ENCODE data around the gene TLDC2. TPM values are rescaled to one million over a fixed set of nuclear protein-coding genes. Genes with fewer than 3 reads are reported as not detected.
"Not testable (repeated sequence)": the region's sequence is repeated elsewhere in the genome, so short reads cannot be mapped to it uniquely, and the experiment has no call there.

TLDC2 gene
- polyA plus RNA-seq (2013, experiment 1 of 2; ENCODE audit: insufficient read length) = 0.32 TPM
- 0.63 TPM for polyA plus RNA-seq (2013, experiment 2 of 2; ENCODE audit: insufficient read length)

DNA sequence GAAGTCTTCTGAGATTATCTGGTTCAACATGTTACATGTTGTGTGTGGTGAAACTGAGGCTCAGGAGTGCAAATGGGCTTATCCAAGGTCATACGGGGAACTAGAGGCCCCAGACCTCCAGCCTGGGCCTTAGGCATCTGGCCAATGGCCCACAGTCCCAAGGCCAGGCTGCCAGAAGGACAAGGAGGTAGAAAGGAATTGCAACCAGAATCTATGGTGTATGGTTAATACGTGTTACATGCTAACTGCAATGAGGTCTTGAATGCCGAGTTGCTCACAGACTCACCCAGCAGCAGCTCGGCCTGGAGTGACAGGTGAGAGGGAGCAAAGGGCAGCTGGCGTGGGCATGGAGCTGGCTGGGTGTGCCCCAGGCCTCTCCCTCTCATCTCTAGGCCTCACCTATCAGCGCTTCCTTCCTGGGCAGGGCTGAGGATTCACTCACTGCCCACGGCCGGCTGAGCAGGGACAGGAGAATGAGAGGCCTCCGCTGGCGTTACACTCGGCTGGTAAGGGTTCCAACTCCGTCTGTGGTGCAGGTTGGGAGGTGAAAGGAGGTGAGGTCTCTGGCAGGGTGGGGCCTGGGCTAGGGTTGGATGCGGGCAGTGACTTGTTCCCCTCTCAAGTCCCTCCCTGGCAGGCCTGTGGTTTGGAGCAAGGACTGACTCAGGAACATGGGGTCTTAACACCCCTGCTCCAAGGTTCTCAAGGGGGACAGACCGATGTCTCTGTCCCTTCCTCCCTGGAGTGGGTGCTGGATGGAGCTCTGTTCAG, at the start of gene TLDC2:
Gene TLDC2 (plus strand): TSS at position 437 of the 771 bp plus-strand sequence. CDS start 37 bp downstream, at position 474.
- DNase-seq = no peak

DNA sequence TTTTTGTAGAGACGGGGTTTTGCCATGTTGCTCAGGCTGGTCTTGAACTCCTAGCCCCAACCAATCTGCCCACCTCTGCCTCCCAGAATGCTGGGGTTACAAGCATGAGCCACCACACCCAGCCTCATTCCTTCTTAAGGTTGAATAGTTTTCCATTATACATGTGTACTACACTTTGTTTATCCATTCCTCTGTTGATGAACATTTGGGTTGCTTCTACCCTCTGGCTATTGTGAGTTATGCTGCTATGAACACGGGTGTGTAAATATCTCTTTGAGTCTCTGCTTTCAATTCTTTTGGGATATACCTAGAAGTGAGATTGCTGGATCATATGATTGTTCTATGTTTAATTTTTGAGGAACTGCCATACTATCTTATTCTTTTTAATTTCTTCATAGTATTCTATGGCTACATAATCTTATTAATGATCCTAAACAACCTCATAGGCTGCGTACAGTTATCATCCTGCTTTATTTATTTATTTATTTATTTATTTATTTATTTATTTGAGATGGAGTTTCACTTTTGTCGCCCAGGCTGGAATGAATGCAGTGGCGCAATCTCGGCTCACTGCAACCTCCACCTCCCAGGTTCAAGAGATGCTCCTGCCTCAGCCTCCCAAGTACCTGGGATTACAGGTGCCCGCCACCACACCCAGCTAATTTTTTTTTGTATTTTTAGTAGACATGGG, 49.2 kb upstream of the TLDC2 start:
- no peak for DNase-seq

DNA sequence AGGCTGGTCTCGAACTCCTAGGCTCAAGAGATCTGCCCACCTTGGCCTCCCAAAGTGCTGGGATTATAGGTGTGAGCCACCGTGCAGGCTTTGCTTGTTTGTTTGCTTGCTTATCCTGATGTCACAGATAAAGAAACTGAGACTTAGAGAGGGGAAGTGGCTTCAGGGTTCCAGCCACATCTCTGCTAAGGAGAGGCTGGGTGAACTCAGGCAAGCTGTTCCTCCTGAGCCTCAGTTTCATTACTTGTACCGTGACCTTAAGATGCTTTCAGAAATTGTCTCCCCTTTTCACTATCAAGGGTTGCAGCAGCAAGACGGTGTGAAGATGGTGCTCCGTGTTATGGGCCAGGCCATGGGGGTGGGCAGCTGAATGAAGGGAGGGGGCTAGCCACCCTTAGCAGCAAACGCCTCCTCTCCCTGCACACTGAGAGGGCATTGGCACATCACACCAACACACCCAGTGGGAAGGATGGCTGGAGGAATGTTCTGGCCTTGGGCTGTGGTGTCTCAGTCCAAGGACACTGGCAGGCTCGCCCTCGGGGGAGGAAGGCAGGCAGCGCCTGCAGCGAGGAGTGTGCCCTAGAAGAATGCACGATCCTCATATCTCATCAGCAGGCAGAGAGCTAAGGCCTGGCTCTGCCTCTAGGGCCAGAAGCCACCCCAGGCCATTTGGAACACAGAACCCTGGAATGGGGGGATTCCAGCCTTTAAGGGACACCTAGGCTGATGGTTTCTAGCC, 48.2 kb upstream of the TLDC2 start:
- DNase-seq = no peak

DNA sequence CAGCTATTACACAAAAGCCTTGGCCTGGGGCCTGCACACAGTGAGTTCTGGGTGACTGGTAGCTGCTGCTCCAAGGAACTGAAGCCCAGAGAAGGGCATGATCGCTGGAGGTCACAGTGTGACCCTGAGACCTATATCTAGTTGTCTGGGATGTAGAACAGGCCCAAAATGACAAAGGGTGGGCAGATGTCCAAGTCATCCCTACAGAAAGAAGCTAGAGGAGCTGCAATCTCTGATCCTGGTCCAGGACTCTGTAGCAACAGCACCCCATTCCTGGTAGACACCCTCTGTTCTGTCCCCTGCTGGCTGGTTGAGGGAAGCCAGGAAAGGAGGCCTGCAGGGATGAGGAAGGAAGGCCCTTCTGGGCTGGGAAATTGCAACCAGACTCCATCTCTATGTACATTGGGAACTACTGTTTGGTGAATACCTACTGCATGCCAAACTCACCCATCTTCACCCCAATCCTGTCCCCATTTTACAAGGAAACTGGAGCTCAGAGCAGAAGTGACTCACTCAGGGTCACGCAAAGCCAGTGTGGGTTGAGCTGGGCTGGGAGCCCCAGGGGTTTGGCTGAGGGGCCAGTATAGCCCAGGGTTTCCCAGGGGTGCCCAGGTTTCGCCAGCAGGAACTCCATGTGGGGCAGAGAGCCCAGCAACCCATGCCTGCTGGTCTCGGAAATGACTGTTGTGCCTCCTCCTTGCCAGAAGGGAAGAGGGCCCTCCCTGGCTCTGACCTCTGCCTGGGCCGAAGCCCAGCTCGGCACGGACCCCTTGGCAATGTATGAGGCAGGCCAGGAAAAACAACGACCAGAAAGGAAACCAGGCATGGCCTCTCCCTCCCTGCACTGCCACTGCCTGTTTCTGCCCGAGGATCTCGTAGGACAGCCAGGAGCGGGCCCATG, 44.9 kb upstream of the TLDC2 start:
- no peak for DNase-seq

DNA sequence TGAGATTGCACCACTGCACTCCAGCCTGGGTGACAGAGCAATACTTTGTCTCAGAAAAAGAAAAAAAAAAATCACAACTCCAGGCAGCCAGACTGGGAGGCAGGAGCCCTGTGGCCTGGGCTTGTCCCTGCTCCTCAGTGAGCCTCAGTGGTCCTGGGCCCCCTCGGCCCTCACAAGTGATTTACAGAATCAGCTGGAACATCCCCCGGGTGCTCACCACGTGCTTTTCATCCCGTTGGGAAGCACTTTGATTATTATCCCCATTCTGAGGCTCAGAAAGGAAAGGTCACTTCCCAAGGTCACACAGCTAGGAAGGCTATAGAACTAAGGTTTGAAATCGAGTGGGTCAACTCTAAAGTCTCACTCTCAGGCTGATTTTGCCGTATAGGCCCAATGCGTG, 43.1 kb upstream of the TLDC2 start:
- no peak for DNase-seq

DNA sequence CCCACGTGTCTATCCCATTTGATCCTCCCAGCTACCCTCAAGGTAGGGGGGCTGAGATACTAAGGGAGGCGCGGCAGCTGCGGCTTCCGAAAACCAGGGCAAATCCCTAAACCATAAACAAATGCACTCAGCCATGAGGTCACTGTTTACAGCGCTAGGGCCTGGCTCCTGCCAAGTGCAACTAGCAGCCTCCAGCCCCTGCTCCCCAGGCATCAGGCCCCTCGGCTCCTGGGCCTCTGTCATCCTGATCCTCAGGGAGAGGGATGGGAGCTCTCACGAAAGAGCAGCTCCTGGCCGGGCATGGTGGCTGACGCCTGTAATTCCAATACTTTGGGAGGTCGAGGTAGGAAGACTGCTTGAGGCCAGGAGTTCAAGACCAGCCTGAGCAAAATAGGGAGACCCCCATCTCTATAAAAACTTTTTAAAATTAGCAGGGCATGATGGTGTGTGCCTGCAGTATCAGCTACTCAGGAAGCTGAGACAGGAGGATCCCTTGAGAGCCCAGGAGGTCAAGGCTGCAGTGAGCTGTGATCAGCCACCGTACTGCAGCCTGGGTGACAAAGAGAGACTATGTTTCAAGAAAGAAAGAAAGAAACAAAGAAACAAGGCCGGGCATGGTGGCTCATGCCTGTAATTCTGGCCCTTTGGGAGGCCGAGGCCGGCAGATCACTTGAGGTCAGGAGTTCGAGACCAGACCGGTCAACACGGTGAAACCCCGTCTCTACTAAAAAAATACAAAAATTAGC, 42.5 kb upstream of the TLDC2 start:
- no peak for DNase-seq

DNA sequence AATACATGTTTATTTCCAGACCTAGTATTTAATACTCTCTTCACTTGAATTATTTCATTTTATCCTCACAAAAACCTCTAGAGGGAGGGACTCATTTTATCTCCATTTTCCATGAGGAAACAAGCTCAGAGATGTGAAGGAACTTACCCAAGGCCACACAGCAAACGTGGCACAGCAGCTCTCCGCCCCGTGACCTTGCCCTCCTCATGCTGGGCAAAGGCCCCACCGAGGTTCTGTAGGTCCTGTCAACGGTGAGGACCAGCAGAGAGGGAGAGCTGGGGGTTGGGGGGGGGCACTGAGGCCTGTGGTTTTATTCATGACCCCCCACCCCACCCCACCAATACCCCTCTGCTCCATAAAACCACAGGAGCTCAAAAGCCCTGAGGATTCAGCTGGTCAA, 40.9 kb upstream of the TLDC2 start:
- DNase-seq = no peak

DNA sequence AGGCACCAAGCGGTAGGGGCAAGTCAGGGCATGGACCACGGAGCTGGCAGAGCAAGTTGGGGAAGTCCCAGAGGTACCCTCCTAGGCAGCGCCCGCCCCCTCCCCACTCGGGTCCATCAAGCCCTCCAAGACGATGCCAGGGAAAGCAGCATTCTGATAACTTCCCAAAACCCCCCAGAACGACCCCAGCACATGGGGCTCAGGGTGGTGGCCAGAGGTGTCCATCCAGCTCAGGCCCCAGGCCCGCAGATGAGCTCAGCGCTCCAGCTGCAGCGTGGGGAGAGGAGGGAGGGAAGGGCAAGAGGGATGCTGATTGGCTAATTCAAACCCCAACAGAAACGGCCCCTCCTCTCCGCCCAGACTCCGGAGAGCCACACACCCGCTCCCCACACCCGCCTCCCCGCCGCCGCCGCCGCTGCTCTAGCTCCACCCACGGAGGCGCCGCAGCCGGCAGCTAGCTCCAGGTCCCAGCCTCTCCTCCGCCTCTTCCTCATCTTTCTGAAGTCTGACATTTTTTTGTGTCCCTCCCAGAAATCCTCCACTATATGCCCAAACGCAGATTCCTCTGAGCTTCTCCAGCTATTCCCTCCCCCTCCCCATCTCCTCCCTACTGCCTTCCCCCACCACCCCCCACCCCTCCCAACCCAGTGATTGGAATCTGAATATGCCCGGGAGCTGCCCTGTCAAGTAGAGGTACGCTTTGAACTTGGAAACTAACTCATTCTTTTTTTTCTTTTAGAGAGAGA, 40.3 kb upstream of the TLDC2 start:
- peak; percentile 95 for DNase-seq

DNA sequence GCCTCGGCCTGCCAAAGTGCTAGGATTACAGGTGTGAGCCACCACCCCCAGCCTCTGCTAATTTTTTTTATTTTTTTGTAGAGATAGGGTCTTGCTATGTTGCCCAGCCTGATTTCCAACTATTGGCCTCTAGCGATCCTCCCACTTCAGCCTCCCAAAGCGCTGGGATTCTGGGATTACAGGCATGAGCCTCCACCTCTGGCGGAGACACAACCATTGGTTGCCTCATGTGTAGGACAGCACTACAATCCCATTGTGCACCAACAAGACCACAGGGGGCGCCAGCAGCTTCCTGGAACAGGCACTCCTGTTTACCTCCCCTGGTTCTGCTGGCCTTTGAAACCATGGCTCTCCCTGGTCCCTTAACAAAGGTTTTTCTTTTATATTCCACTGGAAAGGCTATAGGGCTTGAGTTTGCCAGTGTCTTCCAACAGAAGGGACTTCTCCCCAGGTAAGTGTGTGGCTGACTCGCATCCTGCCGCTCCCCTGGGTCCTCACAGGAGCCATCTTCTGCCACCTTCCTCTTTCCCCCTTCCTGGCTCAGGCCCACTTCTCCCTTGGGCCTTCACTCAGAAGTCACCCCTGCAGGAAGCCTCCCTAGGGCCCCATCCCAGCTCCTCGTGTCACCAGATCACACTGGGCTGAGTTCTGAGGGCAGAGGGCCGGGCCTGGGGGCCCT, 39.2 kb upstream of the TLDC2 start:
- DNase-seq = peak; percentile 49

DNA sequence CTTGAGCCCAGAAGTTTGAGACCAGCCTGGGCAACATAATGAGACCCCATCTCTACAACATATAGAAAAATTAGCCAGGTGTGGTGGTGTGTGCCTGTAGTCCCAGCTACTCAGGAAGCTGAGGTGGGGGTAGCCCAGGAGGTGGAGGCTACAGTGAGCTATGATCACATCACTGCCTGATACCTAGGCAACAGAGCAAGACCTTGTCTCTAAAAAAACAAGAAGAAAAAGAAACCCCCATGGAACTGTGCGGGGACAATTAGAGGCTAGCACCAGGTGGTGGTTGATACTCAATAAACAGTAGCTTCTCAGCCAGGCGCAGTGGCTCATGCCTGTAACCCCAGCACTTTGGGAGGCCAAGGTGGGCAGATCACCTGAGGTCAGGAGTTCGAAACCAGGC, 37.6 kb upstream of the TLDC2 start:
- not testable (repeated sequence) for DNase-seq

DNA sequence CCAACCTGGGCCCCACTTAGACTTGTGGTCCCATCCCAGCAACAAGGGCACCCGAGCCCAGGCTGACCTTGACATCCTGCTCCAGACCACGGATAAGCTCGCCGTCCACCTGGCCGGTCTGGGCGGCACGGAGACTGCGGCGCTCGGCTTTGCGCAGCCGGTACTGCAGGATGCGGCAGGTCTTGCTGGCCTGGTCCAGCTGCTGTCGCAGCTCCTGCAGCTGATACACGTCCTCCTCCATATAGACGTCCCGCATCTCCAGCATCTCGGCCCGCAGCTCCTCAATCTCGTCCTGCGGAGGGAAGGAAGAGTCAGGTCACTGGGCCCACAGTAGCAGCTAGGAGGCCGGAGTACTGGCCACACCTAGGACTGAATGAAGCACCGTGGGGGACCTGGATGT, 36.8 kb upstream of the TLDC2 start:
- no peak for DNase-seq

DNA sequence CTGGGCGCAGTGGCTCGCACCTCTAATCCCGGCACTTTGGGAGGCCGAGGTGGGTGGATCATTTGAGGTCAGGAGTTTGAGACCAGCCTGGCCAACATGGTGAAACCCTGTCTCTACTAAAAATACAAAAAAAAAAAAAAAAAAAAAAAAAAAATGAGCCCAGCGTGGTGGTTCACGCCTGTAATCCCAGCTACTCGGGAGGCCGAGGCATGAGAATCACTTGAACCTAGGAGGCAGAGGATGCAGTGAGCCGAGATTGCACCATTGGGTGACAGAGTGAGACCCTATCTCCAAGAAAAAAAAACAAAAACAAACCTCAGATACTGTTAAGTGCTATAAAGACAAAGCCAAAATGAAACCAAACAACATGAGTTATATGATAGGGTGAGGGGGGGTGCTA, 34.9 kb upstream of the TLDC2 start:
- DNase-seq = not testable (repeated sequence)

DNA sequence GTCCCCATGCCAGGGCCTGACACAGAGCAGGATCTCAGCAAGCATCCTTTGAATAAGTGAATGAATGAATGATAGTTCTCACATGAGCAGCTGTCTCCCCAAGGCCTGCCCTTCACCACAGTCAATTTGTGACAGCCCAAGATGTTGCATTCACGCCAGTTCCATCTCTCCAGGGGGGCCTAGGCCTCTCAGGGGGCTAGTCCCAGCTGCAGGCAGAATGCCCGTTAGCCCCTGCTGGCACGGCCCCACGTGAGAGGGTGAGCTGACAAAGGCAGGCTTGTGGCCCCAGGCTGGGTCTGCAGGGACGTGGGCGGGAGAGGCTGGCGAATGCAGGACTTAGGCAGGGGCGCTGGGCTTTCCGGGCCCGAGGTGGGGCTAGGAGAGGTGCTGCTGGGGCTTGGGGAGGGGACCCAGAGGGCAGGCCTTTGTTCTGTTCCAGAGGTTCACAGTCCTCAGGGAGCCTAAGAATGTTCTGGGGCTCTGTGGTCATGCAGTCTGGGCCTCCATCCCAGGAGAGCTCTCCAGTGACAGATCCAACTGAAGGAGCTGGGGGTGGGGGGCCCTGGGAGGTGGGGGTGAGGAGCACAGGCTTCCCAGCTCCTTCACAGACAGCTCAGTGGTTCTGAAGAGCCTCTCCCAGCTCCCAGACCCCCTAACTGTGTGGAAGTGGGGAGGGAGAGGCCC, 30.5 kb upstream of the TLDC2 start:
- DNase-seq = no peak

DNA sequence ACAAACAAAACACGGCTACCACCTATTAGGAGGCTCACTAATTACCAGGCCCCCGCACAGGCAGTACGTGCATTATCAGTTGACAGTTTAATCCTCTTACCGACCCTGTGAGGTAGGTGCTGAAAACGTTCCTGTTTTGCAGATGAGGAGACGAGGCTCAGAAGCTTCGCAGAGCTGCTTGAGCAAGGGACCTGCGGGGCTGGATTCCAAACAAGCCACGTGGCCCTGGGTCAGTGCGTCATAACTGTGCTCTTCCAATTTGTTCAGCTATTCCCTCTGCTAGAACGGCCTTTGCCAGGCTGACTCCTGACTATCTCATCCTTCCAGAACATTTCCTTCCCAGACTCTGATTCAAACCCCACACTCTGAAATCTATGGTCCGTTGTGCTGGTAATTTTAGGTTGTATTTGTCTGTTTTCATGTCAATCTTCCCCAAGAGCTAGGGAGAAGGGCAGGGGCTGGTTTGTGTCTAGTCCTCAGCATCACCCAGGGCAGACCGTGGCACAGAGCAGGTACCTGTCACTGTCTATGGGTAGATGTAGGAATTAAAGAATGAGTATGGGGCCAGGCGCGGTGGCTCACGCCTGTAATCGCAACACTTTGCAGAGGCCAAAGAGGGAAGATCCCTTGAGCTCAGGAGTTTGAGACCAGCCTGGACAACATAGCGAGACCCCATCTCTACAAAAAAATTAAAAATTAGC, 28.8 kb upstream of the TLDC2 start:
- peak; percentile 61 for DNase-seq

DNA sequence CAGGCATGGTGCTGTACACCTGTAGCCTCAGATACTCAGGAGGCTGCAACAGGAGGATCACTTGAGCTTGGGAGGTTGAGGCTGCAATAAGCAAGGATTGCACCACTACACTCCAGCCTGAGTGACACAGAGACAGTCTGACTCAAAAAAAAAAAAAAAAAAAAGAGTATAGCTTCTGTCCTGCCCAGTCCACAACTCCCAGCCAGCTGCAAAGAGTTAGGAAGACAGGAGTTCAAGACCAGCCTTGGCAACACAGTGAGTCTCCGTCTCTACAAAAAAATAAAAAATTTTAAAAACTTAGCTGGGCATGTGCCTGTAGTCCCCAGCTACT, 28.3 kb upstream of the TLDC2 start:
- DNase-seq = no peak

DNA sequence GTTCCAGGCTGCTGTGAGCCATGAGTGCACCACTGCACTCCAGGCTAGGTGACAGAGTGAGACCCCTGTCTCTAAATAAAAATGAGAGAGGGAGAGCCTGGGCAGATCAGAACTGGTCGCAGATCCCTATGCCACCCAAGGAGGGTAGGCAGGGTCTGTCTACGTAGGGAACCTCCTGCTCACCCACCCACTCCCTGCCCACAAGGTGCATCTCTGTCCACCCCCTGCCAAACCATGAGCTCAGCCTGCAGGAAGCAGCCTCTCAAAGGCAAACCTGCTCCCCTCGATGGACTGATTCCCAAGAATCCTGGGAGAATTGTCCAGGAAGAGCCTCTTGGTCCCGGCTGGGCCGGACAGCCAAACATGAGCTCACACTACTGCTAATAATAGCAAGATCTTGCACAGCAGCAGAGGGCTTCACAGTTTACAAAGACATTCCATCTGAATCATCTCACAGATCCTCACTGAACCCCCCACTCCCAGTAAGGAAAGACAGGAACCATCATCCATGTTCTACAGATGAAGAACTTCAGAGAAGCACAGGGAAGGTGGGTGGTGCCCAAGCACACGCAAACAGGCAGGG, 27.8 kb upstream of the TLDC2 start:
- DNase-seq = peak; percentile 91

DNA sequence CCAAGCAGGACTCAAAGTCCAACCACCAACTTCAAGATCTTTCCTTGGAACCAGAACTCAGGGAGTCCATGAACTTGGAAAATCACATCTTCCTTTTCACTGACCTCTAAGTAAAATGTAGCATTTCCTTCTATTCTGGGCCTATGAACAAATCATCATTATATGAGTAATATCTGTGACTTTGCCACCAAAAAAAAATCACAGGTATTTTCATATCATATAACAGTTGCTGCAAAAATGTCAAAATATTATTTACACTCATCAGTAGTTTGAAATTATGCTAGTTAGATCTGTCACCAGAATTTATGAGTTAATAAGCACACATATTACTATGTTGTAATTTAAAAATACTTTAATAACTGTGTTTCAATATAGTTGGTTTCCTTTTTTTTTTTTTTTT, 27.3 kb upstream of the TLDC2 start:
- DNase-seq = no peak

DNA sequence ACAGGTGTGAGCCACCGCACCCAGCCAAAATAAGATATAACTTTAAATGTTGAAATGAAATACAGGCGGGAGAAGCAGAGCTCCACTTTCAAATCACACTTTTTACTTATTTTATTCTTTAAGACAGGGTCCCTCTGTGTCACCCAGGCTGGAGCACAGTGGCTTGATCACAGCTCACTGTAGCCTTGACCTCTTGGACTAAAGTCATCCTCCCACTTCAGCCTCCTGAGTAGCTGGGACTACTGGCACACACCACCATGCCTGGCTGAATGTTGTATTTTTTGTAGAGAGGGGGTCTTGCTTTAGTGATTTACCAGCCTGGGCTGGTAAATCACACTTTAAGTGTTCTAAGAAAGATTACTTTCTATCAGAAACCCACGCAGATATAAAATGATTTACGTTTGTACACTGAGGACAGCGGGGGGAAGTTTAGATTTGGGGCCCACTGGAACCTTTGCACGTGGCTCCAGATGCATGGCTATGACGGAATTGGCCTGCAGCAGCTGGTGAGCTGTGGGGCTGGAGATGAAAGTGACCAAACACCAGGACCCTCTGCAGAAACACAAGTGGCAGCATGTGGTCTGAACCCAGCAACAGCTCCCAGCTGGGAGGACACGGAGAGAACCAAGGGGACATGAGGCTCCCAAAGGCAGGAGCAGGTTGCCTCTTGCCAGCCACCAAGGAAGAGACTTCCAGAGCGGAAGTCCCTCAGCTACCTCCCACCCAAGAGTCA, 26.4 kb upstream of the TLDC2 start:
- no peak for DNase-seq

Data from fibroblast of skin of abdomen (primary cell).